ENCODE data around the gene AFAP1L2.

The AFAP1L2 gene

DNA sequence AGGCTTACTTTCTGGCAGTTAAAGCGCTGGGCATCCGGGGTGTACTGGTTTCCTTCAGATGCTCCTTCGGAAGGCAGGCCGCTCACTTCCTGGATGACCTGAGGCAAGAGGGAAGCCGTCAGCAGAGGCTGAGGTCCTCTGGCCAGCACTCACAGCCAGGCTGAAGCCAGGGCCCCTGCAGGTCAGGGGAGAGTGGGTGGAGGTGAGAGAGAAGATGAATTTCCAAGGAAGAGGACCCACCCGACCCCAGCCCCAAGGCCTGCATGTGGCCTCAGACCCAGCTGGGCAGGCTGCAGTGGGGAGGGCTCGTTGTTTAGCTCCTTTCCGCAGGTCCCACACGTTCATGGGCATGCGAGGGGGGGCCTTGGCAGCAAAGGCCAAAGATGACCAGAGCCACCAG, 94.0 kb downstream of the AFAP1L2 start:
- no peak for DNase-seq (ENCODE audit: low read depth)

GRCh38 chr10:114309364-114309651, 95.0 kb downstream of the AFAP1L2 start:
- DNase-seq (ENCODE audit: low read depth), result no peak

GRCh38 chr10:114308531-114309363, 95.6 kb downstream of the AFAP1L2 start:
- DNase-seq (ENCODE audit: low read depth), result no peak

GRCh38 chr10:114307731-114308130, 96.6 kb downstream of the AFAP1L2 start:
- no peak for DNase-seq (ENCODE audit: low read depth)

- no peak for DNase-seq (ENCODE audit: low read depth)
These were observed 98.0 kb downstream of the AFAP1L2 start for GRCh38 chr10:114306116-114306973.

GRCh38 chr10:114305521-114305925, 98.8 kb downstream of the AFAP1L2 start:
- DNase-seq (ENCODE audit: low read depth), result no peak

DNA sequence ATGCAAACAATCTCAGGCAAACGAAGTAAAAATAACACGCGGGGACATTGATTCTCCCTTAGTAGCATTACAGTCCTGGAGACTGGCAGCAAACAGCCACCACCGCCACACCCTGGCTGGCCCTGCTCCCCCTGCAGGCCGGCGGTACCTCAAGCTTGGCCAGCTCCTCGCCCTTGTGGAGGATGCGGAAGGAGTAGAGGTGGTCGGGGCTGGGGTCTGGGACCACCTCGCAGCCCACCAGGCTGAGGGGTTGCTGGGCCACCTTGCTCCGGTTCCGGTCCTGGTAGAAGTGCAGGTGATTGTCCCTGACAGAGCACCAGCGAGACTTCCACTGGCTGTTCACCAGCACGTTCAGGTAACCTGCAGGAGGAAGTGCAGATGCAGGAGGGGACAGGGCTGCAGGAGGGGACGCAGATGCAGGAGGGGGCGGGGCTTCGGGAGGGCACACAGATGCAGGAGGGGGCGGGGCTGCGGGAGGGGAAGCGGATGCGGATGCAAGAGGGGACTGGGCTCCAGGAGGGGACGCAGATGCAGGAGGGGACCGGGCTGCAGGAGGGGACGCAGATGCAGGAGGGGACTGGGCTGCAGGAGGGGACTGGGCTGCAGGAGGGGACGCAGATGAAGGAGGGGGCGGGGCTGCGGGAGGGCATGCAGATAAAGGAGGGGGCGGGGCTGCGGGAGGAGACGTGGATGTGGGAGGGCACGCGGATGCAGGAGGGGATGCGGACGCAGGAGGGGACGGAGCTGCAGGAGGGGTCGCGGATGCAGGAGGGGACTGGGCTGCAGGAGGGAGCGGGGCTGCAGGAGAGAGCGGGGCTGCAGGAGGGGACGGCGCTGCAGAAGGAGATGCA, 99.5 kb downstream of the AFAP1L2 start:
- DNase-seq (ENCODE audit: low read depth), result peak; percentile 34

GRCh38 chr10:114304017-114304570, 100.2 kb downstream of the AFAP1L2 start:
- peak; percentile 51 for DNase-seq (ENCODE audit: low read depth)

DNA sequence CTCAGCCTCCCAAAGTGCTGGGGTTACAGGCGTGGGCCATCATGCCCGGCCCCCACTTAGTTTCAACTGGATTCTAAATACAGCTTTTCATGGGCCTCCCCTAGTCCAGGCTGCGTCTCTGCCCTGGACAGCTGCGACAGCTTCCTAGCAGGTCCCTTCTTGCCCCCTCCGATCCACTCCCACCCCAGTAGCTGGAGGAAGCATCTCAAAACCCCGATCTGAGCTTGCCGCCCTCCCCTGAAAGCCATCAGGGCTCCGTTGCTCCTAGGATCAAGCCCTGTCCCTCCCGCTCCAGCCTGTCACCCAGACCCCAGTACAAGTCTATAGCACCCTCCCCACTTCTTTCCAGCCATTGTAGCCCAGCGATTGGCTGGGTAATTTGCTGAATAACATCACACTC, 100.7 kb downstream of the AFAP1L2 start:
- DNase-seq (ENCODE audit: low read depth), result no peak

GRCh38 chr10:114301951-114302710, 102.2 kb downstream of the AFAP1L2 start:
- DNase-seq (ENCODE audit: low read depth), result no peak

DNA sequence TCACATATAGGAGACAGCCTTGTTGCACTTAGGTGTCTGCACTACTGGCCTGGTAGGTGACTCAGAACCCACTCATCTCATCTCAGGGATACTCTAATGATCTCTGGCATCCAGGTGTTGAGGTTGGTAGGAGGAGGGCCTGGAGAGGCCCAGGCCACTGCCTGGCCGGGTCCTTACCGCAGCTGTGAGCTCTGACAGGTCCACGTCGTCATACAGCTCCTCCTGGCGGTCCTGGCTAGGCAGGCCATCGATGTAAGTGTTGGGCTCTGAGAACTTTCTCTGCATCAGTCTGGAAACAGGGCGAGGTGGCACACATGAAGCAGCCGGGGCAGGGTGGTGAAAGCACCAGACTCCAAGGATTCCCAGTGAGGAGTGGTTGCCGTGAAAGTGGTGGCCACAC, 103.1 kb downstream of the AFAP1L2 start:
- DNase-seq (ENCODE audit: low read depth), result no peak

GRCh38 chr10:114300036-114300645, 104.2 kb downstream of the AFAP1L2 start:
- DNase-seq (ENCODE audit: low read depth), result no peak

- DNase-seq (ENCODE audit: low read depth), result no peak
These were observed 107.1 kb downstream of the AFAP1L2 start for GRCh38 chr10:114297136-114297705.

GRCh38 chr10:114295393-114295792, 108.9 kb downstream of the AFAP1L2 start:
- no peak for DNase-seq (ENCODE audit: low read depth)

GRCh38 chr10:114294549-114294948, 109.8 kb downstream of the AFAP1L2 start:
- DNase-seq (ENCODE audit: low read depth), result no peak

DNA sequence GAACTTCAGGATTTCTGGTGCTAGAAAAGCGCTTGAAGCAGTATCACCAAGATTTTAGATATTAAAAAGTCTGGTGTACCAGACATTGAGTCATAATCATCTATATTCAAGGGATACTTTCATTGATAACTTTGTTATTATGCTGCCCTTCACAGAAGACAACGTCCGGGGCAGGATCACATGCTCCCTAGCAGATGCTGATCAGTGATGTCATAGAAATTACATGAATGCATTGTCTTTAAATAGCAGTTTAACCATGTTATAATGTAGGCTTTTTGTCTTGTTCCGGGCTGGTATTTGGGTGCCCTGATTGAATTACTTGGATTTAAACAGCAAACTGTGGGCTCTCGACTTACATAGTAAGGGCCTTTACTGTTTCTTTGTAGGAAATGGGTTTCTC, 111.2 kb downstream of the AFAP1L2 start:
- no peak for DNase-seq (ENCODE audit: low read depth)

- no peak for DNase-seq (ENCODE audit: low read depth)
These were observed 112.8 kb downstream of the AFAP1L2 start for GRCh38 chr10:114291516-114291915.

DNA sequence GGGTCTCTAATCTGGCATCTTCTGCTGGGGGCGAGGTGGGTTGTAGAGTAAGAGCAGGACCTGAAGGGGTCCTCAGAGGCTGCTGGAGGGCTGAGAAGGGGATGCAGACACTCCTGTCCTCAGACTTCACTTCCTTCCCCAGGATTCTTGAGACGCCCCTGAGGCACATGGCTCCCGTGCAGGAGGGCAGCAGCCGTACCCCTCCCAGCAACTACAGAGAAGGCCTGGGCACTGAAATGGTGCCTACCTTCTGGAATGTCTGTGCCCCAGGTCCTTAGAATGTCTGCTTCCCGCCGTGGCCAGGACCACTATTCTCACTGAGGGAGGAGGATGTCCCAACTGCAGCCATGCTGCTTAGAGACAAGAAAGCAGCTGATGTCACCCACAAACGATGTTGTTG, 113.2 kb downstream of the AFAP1L2 start:
- no peak for DNase-seq (ENCODE audit: low read depth)

GRCh38 chr10:114290038-114290437, 114.3 kb downstream of the AFAP1L2 start:
- DNase-seq (ENCODE audit: low read depth), result no peak

DNA sequence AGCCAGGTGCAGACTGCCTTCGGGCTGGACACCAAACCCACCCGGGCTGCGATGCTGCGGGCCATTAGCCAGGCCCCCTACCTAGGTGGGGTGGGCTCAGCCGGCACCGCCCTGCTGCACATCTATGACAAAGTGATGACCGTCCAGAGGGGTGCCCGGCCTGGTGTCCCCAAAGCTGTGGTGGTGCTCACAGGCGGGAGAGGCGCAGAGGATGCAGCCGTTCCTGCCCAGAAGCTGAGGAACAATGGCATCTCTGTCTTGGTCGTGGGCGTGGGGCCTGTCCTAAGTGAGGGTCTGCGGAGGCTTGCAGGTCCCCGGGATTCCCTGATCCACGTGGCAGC, 115.2 kb downstream of the AFAP1L2 start:
- DNase-seq (ENCODE audit: low read depth), result no peak

All from stimulated activated CD8-positive, alpha-beta memory T cell treated with anti-CD3 and anti-CD28 coated beads, Interleukin-7, amount 100 ng/mL, for 24 hours (primary cell).